ENCODE data around the gene ARMC3.

ARMC3 gene

GRCh38 chr10:22997096-22997495 is 69.2 kb downstream of the ARMC3 start:
- no peak for DNase-seq

DNA sequence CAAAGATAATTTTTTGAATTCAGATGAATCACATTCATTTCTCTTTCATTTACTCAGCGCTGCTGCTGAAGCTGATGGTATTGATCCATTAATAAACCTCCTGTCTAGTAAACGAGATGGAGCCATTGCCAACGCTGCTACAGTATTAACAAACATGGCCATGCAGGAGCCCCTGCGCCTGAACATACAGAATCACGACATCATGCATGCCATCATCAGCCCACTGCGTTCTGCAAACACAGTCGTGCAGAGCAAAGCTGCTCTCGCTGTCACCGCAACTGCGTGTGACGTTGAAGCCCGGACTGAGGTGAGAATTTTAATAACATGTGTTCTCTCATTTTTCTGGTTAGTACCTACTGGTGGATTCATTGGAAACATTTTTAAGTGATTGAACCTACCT is 70.2 kb downstream of the ARMC3 start:
- DNase-seq: no peak

DNA sequence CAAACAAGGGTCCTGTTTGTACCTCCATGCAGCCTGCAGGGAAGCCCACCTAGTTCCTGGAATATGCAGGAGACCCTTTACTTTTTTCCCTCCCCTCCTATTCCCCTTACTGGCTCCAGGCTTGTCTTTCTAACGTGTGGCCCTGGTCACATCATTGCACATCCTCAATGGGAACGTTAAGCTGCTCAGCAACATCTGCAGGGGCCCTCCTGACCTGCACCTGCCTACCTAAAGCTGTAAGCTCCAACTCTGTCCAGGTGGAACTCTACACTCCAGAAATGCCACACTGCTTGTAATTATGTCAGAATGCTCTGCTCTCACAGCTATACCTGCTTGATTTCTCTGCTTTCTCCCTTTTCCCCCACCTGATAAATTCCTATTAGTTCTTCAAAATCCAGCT is 72.1 kb downstream of the ARMC3 start:
- DNase-seq: no peak

DNA sequence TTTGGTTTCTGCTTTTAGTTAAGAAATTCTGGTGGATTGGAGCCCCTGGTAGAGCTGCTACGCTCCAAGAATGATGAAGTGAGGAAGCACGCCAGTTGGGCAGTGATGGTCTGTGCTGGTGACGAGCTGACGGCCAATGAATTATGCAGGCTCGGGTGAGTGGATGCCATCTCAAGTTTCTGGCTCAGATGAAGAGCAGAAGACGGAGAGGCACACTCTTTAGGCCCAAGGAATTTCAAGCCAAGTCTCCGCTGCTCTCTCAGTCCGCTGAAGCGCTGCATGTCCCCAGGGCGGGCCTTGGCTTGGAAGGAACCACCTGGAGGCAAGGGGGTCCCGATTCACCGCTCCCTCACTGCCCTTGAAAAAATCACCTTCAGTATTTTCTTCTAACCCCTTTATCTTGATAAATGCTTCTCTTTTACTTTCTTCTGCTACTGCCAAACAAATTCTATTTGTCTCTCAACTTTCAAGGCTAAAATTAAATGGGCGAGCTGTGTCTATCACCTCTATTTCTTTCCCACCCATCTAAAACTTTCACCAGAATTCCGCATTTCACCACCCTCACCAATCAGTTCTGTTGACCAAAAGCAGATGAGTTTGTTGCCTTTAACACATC is 74.2 kb downstream of the ARMC3 start:
- no peak for DNase-seq

DNA sequence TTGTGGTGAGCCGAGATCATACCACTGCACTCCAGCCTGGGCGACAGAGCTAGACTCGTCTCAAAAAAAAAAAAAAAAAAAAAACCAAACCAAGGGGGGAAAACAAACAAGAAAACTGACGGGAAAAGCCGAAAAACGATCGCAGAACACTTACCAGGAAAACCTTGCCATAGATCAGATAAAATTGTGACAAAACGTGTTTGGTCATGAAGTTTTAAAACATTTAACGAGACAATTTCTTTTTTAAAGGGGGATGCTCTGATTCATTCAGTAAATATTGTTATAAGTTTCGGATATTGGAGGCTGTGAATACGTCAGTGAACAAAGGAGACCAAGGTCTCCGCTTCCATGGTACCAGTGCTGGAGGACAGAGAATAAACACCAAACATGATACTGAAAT is 77.3 kb downstream of the ARMC3 start:
- DNase-seq: no peak

DNA sequence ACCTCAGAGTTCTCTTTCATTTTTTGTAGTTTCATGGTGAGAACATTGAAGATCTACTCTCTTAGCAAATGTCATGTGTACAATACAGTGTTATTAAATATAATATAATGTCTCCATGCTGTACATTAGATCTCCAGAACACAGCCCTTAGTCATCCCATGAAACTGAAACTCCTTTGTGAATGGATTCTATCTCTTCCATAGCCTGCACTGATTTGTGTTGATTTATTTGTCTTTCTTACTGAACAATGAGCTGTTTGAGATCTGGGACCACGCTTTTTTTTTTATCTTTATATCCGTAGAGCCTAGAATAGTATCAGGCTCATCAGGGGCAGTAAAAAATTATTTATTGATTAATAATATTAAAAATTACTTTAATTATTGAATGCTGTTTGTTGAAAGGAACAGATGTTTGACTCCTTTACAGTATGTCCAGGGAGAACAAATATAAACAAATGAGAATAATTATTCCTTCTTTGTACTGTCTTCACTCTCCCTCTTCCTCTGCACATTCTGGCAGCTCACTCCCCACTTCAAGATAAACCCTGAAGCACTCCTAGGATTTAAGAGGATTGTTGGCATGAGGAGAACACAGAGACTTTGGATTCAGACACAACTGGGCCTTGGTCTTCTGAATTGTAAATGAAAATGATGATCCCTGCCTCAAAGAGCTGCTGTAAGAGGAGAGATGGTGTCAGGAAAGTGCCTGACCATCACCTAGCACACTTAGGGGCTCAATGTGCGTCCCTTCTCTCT is 85.9 kb downstream of the ARMC3 start:
- no peak for DNase-seq

DNA sequence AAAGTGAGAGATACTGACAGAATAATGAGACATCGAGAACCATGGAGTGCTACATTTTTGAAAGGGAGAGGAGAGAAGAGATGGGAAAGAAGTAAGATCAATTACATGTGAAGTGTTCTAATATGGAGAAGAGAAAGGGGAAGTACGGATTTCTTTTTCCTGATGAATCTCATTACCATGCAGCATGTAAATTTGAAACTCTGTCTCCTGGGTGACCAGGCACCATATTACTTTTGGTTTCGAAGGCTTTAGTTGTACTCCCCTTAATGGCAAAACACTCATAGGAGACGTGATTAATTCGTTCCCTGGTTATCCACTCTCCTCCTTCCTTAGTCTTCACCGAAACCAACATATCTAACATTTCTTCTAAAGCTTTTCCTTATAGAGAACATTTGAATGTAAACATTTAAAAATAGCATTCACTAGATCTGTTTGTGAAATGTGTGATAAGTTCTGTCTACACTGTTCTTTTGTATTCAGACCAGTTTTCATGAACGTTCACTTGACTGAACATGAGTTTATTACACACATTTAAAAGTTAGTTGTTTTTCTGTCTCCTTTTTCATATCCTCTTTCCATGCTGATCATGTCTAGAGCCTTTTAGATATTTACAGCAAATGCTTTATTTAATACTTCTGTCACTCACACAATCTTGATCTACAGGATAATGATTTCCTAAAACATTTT is 87.3 kb downstream of the ARMC3 start:
- DNase-seq: no peak

DNA sequence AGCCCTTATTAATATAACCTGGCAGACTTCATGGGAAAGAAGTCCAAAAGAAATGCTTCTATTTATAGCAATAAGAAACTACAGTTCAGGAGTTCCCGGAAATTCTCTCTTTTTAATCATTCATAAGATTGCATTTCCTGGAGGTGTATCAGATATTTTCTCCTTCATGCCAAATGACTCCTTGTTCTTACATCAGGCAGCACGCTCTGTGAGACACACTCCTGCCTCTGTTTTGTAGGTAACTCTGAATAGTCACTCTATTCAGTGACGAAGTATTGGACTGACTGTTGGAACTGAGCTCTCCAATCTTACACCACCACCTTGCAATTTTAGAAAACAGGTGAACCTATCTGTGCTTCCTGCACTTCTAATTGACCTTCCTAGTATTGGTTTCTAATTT is 88.8 kb downstream of the ARMC3 start:
- DNase-seq: no peak

DNA sequence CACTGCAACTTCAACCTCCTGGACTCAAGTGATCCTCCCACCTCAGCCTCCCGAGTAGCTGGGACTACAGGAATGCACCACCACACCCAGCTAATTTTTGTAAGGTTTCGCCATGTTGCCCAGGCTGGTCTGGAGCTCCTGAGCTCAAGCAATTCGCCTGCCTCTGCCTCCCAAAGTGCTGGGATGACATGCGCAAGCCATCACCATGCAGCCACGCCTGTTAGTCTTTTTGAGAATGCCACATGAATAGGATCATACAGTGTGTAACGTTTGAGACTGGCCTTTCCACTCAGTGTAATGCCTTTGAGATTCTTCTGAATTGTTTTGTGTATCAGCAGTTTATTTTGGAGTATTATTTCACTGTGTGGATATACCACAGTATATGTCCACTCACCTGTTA is 91.8 kb downstream of the ARMC3 start:
- no peak for DNase-seq

- DNase-seq: no peak
These were observed 93.6 kb downstream of the ARMC3 start for GRCh38 chr10:23021430-23021829.

DNA sequence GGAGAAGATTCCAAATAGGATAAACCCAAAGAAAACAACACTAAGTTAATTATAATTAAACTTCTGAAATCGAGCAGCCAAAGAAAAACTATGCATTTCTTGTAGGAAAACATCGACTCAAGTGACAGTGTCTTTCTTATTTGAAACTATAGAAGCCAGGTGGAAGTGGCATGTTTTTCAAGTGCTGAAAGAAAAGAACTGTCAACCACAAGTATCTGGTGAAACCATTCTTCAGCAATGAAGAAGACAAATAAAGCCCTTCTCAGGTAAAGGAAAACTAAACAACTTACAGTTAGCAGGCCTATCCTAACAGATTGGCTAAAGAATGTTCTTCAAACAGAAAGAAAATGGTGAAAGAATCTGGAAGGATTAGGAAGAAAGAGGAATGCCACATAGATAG is 96.1 kb downstream of the ARMC3 start:
- no peak for DNase-seq

GRCh38 chr10:23031318-23031717 is 103.5 kb downstream of the ARMC3 start:
- no peak for DNase-seq

GRCh38 chr10:23034790-23035189 is 106.9 kb downstream of the ARMC3 start:
- DNase-seq: no peak

DNA sequence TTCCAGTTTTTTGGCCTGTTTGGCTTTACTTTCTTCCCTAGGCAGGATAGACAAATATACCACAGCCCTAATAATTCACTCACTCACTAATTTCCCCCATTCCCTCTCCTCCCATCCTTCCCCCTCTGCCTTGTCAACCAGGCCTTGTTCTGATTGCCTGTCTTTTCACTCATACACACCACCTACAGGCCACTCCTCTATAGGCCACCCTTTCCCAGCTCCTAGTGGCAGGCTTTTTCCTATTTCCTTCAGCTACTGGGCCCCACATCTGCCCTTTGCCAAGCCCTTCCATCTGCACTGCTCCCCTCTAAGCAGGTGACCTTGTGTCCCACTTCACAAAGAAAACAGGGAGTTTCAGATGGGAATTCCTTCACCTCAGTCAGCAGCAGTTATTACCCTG is 107.7 kb downstream of the ARMC3 start:
- no peak for DNase-seq

GRCh38 chr10:23037152-23037551 is 109.3 kb downstream of the ARMC3 start:
- DNase-seq: no peak

DNA sequence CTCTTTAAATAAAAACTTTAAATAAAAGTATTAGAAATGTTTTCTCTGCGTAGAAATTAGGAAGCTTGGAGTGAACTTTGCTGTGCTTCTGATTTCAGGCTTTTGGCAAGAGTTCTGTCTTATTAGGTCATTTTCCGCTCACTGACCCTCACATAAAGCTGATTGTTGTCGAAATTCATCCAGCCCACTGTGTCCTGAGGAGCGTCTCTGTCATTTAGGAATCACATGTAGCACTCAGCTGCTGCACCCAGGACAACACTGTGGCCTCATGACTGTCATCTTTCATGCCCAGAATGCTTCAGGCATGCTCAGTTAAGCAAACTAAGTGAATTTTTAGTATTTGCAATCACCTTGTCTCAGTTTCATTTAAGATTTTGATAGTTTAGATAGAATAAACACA is 109.7 kb downstream of the ARMC3 start:
- no peak for DNase-seq

GRCh38 chr10:23038172-23038571 is 110.3 kb downstream of the ARMC3 start:
- no peak for DNase-seq

- no peak for DNase-seq
These were observed 112.1 kb downstream of the ARMC3 start for GRCh38 chr10:23040002-23040401.

- DNase-seq: peak; percentile 58
These were observed 118.2 kb downstream of the ARMC3 start for GRCh38 chr10:23046027-23046426.

DNA sequence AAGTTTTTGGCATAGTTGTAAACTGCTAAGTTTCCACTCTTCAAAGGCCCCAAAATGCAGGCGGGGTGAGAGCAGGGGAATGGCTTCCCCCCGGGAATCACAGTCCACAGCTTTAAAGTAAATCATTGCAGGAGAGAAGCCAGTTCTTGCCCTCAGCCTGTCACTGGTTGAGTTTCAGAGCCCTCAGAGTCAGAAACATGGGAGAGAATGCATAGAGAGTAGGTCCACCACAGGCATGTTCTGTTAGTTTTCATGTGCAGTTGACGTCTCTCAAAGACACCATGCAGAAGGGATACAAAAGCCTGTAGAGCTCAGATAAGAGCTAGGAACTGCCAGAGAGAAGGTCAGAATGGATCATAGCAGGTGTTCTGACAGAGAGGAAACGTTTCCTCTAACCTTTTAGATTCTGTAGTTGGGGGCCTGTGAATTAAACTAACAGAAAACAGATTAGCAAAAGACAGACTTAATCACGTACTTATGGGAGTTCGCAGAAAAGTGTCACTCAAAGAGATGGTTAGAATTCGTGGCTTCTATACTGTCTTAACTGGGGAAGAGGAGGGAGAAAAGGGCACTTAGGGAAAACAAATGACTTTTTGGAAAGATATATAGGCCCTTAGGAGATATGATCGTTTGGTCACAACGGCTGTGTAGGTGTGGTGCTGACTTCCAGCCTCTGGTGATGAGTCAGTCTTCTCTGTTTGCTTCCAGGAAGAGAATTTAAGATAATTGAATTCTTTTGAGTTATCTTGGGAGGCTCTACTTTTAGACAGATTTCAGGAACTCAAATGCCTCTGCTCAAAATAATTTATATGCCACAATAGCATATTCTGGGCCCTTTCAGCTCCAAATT is 119.6 kb downstream of the ARMC3 start:
- DNase-seq: no peak

DNA sequence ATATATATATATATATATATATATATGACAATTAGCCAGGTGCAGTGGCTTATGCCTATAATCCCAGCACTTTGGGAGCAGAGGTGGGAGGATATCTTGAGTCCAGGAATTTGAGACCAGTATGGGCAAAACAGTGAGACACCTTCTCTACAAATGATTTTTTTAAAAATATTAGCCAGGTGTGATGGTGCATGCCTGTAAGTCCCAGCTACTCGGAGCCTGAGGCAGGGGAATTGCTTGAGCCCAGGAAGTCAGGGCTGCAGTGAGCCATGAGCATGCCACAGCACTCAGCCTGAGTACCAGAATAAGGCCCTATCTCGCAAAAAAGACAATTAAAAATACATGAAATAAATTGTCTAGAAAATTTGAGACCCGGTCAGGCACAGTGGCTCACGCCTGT is 120.3 kb downstream of the ARMC3 start:
- no peak for DNase-seq

DNA sequence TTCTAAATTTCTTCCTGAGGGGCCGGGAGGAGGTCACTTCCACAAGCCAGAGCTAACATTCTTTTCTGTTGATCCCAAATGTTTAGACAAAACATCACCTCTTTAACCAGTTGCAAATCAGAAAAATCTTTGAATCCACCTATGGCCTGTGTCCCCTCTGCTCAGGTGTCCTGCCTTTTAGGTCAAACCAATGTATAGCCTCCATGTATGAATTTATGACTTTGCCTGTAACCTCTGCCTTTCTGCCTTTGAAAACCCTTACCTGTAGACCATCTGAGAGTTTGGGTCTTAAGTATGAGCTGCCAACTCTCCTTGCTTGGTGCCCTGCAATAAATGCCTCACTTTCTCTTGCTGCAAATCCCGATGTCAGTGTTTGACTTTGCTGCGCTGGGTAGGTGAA is 123.4 kb downstream of the ARMC3 start:
- DNase-seq: no peak

DNA sequence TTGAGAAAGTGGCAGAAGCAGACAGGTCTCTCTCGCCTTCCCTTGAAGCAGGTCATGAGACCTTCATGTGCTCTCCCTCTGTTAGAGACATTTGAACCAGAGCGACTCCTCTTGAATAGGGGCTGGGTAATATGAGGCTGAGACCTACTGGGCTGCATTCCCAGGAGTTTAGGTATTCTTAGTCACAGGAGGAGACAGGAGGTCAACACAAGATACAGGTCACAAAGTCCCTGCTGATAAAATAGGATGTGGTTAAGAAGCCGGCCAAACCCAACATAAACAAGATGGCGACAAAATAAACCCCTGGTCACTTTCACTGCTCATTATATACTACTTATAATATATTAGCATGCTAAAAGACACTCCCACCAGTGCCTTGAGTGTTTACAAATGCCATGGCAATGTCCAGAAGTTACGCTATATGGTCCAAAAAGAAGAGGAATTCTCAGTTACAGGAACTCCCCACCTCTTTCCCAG is 124.0 kb downstream of the ARMC3 start:
- DNase-seq: no peak

Measured in NCI-H524 treated with DMSO at 0.1 percent for 48 hours (cell line).